NCI-H1092 treated with DMSO at 0.1 percent for 48 hours (cell line): ENCODE results near the gene TBC1D12.
"Not testable (repeated sequence)": the region's sequence is repeated elsewhere in the genome, so short reads cannot be mapped to it uniquely, and the experiment has no call there.

Experiments
- DNase-seq: peaks from one replicate; lab custom pipeline; 2025; lab: John Stamatoyannopoulos, UW

TBC1D12 gene

GRCh38 chr10:94546049-94546900 is 143.9 kb downstream of the TBC1D12 start:
- DNase-seq: peak; percentile 64

GRCh38 chr10:94546901-94547185 is 144.5 kb downstream of the TBC1D12 start:
- DNase-seq: peak; percentile 13

DNA sequence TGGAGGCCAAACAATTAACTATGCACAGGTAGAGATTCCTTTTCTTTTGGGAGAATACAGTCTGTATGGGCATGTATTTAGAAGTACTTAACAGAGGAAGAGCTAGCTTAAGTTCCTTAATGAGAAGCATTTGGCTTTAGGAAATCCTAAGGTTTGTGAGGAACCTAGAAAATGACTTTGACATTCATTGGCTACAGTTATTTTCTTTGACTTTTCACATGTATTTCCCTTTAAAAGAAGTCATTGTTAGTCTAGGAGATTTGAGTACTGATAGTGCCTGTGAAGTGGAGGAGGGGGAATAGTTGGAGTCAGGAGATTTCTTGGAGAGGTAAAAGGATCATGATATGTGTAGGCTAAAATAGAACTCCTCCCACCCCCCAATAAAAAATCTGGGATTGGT is 146.9 kb downstream of the TBC1D12 start:
- DNase-seq: no peak

DNA sequence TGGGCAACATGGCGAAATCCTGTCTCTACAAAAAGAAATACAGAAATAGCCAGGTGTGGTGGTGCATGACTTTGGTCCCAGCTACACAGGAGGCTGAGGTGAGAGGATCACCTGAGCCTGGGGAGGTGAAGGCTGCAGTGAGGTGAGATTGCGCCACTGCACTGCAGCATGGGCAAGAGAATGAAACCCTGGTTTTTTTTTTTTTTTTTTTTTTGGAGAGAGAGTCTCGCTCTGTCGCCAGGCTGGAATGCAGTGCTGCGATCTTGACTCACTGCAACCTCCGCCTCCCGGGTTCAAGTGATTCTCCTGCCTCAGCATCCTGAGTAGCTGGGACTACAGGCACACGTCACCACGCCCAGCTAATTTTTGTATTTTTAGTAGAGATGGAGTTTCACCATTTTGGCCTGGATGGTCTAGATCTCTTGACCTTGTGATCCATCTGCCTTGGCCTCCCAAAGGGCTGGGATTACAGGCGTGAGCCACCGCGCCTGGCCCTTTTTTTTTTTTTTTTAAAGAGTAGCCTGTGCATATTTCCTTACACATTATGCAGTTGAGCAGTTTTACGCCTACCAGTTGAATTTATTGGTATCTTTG is 165.5 kb downstream of the TBC1D12 start:
- not testable (repeated sequence) for DNase-seq

- no peak for DNase-seq
Measured at GRCh38 chr10:94571081-94571480, 168.7 kb downstream of the TBC1D12 start.

DNA sequence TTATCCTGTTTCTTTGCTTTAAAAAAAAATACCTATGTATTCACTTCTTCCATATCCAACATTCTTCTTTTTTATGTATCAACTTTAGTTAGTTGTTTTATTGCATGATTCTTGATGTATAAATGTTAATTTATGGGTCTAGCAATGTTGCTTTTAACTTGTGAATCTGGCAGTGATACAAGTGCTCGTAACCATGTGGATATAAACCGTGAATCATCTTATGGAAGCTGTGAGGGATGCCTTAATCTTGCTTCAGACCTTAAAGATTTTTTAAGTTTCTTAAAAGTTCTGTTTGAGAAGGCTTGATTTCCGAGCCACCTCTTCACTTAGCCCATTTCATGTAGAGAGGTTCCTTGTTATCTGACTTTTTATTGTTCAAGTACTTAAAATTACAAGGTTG is 169.2 kb downstream of the TBC1D12 start:
- DNase-seq: no peak

GRCh38 chr10:94578790-94579189 is 176.4 kb downstream of the TBC1D12 start:
- DNase-seq: no peak

GRCh38 chr10:94583124-94583523 is 180.8 kb downstream of the TBC1D12 start:
- DNase-seq: no peak
